GM18519 (cell line): ENCODE results near the gene CNP.

ENCODE experiments used
- ATAC-seq: cut with Tn5 transposase; IDR thresholded peaks from one replicate; pipeline ENCODE4 v1.9.1; 2021; ENCODE audit warnings: mild to moderate bottlenecking, moderate library complexity; ENCODE audit not compliant: unreplicated experiment, low FRiP score

The CNP gene

DNA sequence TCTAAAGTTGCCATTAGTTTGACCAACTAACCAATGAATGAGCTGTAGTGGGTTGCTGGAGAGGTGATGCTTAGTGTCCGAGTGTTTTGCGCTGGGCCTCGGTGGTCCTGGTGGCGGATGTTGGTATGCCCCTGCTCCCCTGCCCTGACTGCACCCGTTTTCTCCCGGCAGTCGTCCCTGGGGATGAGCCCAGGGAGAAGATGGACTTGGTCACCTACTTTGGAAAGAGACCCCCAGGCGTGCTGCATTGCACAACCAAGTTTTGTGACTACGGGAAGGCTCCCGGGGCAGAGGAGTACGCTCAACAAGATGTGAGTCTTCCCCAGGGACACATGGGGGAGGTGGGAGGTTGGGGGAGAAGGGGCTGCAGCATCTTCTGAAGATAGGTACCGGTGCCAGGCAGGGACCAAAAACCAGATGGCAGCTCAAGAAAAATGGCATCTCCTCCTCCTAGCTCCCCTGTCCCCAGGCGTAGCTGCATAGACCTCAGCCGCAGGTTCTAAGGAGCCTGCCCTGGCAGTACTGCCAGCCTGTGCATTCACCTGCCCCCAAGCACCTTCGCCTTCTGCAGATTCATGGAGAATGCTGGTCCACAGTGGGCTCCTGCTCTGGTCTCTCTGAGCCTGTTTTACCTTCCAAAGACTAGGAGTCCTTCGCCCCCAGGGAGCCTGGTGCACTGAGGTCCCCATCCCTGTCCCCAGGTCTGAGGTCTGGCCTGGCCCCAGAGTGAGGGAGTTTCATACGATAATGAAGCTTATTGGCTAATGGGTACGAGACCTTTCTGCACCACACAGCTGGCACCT lies 5.3 kb downstream of the CNP start:
- no peak for ATAC-seq

DNA sequence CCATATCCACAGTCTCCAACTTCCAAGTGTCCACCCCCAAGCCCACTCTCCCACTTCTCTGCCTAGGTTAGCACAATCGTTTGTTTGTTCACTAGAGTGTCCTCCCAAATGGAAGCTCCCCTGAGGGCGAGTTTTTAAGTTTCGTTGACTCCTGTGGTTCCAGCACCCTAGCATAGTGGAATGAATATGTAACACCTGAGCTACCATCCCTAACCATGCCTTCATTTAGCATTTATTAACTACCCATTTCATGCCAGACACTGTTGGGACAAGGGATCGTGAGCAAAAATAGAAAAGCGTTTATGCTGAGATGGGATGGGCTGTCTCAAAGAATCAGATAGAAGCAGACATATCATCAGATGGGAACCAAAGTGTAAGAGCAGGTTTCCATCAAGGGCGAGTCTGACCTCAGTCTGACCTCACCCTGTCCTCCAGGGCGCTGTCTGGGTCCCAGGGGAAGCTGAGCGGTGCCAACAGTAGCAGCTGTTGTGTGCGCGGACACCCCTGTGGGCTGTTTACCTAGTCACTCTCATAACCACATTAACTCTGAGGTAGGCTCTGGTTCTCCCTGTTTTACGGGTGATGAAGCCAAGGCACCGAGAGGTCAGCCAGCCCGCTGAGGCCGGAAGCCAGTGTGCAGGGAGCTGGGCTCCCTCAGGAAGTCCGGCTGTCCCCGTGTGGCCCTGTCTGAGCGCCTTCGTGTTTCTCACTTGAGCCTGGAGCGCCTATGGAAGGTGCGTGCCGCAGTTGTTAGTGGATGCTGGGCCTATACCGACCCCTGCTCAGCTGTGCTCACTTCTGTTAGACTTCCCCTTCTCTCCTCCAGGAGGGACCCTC lies 6.2 kb downstream of the CNP start:
- ATAC-seq: no peak

DNA sequence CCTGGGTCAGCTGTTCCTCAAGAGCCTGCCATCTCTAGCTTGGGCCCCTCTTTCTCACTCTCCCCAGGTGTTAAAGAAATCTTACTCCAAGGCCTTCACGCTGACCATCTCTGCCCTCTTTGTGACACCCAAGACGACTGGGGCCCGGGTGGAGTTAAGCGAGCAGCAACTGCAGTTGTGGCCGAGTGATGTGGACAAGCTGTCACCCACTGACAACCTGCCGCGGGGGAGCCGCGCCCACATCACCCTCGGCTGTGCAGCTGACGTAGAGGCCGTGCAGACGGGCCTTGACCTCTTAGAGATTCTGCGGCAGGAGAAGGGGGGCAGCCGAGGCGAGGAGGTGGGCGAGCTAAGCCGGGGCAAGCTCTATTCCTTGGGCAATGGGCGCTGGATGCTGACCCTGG lies 6.8 kb downstream of the CNP start:
- ATAC-seq: no peak

DNA sequence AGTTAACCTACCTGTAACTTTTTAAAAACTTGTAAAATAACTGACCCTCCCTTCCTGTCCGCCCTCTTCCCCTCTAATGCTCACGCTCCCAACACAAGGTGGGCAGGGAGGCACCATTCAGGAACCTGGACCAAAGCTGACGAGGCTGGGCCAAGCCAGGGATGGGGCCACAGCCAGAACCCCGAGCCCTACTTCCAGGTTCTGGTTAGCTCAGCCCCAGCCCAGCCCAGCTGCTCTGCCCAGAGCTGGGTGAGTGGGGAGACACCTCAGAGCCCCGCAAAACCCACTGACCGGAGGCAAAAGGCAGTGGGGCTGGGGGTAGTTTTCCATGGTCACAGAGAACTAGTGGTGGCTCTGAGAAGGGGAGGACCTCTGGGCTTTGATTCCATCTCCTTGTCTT lies 7.4 kb downstream of the CNP start:
- ATAC-seq: no peak

DNA sequence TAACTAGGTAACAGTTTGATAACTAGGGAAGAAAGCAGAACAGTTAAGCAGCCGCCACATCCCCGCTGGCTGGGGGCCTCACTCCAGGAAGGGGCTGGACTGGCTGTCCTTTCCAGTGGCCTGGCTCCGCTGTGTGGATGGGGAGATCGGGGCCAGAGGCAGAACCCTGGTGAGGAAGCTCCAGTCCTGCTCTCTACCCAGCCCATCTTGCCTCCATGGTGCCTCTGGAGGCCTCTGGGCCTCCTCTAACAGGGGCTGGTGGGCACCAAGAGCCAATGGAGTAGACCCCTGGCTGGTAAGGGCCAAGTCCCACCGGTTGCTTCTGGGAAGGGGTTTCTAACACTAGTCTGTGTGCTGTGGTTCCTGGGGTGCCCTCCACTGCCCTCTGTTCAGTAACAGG lies 8.1 kb downstream of the CNP start:
- ATAC-seq: no peak

DNA sequence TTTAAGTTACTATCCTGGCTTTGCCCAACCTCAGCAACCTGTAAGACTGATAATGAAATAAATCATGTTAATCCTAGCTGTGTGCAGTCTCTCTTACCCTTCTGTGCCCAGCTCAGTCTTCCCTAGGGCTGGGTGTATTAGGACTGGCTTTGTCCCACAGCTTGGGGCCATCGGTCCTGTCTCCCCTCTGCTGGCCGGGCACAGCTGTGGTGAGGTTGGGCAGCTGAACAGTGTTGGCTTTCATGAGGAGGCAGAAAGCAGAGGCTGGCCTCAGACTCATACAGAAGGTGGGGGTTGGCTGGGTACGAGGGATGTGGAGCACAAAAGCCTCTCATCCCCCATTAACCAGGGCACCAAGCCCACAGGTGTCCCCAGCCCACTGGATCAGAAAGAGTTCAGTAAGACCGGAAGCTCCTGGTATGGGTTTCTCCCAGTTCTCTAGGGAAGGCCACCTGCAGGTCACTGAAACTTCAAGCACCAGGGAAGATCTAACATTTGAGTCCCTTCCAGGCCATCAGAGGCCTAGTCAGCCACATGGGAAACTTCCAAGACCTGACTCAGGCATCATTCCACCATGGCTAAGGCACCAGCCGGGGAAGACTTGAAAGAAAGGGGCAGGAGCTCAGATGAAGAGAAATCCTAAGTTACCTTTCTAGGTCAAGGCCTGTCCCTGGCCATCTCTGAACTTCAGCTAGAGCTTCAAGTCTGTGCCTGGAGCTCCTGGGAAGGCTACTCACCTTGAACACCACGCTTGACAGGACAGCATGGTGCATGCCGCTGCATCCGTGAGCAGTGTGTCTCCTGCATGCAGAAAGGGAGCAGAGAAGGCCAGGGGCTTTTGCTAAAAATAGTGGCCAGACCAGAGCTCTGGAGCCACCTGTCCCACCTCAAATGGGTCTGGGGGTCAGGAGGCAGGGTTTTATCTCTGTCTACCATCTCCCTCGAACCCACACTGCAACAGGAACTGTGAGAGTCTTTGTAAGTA lies 8.8 kb downstream of the CNP start:
- ATAC-seq: no peak

DNA sequence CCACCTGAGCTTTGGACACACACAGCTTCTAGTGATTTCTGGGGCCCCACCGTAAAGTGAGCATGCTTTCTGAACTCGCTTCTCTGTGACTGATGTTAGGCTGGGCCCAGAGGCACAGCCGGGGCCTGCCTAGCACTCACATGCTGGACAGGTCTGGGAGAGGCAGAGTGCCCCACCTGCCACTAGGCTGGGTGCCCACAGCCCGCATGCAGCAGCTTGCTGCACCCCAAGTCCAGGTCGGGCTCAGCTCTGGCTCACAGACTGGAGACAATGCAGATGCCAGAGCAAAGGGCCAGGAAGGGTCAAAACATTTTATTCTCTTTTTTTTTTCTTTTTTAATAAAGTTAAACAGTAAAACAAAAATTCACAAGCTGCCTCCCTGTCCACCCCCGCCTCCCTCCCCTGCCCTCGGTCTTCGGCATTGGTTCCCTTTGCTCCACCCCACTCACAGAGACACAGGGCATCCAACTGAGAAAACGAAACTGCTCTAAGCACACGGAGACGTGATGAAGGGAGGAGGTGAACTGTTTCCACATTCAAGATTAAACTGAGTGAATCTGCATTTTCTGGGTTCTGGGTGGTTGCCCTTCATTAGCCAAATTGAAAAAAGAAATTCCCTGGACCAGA lies 9.7 kb downstream of the CNP start:
- ATAC-seq: no peak

DNA sequence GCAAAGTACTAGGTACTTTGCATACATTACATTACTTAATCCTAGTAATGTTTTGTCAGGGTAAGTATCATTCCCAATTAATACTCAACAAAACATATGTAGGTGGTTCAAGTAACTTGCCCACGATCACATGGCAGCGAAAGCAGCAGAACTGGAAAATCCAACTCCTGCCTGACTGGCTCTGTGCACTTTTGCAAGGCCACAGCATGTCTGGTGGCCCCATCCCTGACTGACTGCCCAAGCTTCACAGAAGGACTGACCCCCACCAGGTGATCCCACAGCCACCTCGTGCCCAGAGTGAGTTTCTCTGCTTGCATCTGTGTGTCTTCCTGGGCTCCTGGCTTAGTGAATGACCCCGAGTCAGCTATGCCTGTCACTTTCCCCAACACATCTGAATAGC lies 11.4 kb downstream of the CNP start:
- ATAC-seq: no peak

DNA sequence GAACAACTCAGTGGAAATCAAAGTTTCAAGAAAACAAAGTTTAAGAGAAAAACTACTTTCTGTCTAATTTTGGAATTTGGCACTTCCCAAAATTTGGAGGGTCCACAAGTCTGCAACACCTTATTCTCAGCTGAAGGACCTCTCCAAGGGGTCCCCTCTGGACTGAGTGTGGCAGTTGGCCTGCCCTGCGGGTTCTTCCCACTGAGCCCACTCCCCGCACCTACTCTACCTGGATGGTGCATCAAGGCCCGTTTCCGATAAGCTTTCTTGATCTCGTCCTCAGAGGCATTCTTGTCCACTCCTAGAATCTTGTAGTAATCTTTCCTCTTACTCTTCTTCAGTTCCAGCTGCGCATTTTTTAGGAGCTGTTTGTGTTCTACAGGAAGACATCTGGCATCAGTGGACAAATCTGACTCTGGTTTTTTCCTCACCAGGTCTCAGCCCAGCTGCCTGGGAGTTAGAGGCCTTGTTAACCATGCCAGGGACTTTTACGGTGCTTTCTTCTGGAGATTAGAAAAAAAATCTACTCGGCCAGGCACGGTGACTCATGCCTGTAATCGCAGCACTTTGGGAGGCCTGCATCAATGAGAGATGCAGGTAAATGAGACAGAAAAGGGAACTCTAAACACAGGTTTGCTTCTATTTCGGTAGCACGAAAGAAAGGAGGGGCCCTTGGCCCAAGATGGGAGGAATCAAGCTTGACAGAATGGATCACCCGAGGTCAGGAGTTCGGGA lies 15.6 kb downstream of the CNP start:
- no peak for ATAC-seq

DNA sequence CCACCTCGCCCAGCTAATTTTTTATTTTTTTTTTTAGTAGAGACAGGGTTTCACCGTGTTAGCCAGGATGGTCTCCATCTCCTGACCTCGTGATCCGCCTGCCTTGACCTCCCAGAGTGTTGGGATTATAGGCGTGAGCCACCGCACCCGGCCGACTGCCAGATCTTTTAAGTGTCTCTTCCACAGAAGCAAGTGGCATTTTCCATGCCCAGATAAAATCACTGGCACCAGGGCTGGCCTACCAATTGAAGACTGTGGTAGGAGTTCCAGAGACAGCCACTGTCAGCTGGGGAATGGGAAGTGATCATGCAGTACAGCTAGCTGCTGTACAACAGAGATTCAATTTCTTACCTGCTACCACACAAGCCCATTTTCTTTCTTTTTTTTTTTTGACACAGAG lies 17.9 kb downstream of the CNP start:
- ATAC-seq: no peak

DNA sequence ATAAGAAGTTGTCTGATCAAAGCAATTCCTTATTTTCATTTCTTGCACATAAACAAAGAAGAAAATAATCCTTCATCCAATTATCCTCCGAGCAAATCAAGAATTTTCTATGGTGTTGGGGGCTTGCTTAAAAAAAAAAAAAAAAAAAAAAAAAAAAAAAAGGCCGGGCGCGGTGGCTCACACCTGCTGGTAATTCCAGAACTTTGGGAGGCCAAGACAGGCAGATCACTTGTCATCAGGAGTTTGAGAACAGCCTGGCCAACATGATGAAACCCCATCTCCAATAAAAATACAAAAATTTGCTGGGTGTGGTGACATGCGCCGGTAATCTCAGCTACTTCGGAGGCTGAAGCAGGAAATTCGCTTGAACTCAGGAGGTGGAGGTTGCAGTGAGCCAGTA lies 19.3 kb downstream of the CNP start:
- ATAC-seq: no peak

DNA sequence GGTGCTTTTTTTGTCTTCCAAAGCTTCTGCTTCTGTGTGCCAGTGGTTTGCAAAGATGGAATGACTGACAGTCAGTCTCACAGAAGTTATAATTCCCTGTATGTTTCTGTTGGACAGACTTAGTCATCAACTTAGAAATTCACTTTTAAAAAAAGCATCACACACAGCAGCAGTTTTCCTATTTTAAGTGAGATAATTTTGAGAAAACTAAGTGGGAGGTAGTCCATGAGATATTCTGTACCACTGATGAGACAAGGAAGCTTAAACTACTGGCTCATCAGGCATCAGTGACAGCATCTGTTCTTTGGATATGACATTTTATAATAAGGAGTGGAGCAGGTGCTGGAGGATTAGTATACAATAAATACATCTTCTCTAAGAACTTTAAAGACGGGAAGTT lies 20.0 kb downstream of the CNP start:
- no peak for ATAC-seq

DNA sequence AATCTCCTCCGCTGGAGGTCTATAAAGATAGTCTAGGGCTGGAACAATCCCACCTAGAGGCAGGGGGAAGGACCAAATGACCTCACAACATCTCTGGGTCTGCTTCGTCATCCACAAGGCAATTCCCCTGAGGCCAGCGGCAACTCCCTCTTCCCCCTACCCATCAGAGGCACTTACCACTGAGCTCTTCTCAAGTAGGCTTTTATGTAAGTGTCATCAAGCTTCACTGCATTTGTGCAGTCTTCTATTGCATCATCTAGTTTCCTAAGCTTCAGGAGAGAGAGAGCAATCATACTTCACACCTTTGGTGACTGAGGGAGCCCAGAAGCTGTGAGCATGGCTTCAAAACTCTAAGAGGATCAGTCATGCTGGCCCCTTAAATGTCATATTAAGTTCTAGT lies 21.0 kb downstream of the CNP start:
- ATAC-seq: no peak

DNA sequence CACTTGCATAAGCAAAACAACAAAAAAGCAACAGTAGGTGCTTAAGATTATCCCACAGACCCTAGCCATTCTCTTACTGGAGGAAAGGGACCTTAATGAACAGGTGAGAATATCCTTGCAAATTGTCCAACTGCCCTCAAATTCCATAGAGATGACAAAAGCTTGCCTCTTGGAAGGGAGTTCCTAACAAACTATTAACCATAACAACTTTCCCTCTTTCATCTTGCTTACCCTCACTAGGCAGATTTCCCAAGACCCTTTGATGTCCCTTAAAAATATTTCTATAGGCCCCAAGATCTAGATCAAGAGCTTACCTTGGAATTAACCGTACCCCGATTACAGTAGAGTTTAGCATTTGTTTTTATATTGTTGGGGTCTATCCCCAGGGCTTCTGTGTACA lies 21.8 kb downstream of the CNP start:
- no peak for ATAC-seq

DNA sequence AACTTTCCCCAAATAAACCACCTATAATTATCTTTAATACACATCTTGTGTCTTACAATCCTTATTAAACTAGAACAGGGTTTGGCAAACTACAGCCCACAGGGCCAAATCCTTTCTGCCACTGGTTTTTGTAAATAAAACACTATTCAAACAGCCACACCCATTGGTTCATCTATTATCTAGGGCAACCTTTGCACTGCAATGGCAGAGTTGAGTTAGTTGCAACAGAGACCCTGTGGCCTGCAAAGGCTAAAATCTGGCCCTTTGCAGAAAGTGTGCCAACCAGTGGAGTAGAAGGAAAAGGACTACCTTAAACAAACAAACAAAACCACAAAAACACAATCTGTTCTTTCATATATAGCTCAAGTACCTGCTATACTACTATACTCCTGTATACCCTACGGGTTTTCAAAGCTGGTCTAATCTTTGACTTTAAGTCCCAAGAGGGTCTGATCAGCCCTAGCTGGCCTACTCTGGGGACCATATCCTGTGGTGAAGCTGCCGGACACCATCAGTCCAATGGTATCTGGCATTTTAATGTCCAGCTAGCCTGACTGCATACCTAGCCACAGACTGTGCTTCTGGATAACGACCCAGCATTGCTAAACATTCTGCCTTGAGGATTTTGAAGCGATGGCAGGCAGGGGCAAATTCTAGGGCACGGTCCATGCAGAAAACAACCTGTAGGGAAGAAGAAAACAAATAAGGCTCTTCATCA lies 23.3 kb downstream of the CNP start:
- no peak for ATAC-seq

DNA sequence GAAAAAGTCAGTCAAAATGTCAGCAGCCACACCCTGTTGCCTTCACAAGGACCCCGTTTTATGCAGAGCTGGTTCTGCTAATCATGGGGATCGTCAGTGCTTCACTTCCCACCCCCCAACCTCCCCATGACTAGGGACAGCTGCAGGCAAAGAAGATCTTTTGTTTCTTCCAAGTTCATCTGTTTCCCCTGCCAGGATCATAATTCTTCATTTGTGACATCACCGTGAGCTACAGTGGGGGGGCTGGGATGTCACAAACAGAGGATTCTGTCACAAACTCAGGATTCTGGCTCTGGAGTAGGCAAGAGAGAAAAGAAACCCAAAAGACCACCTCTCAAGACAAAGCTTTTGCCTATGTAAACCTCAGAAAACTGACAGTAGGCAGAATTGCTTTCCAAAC lies 26.0 kb downstream of the CNP start:
- ATAC-seq: no peak

DNA sequence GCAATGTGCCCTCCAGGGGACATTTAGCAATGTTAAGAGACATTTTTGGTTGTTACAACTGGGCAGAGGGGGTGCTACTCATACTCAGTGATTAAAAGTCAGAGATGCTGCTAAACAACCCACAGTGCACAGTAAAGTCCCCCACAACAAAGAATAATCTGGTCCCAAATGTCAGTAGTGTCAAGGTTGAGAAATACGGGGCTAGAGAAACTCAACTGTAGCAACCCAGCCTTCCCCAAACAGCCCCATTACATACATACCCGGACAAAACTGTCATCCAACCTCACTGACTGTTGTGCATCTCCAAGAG lies 30.2 kb downstream of the CNP start:
- ATAC-seq: no peak

DNA sequence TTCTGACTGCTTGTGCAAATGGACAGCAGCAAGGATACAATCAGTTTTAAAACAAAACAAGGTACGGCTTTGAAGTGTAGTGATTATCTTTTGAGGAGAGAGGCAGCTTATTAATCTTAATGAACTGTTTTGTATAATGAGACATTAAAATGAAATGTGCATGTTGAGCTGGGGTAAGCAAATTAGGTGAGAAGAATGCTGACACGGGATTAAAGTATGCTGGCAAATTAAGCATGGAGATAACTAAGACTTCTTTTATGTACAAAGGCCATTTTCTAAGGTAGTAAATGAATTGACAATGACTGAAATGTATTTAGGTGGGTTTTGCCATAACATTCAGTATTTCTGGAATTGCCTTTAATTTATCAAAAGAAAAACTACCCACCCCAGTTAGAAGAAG lies 31.9 kb downstream of the CNP start:
- no peak for ATAC-seq

DNA sequence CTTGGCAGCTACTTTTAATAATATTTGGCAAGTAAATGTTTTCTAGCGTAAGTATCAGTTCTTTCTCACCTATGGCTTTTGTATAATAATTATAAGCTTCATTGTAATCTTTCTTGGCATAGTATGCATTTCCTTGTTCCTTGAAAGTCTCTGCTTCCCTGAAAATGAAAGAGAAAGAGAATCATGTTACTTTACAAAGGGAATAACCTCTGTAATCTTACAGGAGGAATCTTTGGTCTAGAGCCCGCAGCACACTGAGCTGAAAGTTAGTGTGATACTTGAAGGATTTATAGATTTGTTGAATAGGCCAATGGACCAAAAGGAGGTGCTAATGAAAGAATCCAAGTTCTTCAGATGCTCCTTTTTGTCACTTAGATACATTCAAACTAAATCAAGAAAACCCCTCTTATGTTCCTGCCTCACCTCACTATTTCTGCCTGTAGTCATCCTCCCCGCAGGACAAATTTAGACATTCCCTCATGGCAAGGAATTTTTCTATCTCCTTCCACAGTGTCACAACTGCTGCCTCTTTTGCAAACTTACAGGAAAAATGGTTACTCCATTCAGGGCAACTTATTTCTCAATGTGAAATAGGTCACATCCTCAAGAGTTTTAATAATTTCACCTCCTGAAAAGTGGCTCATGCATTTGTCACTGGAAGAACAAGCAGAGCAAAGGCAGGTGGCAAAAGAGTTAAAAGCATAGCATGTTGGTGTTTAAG lies 34.0 kb downstream of the CNP start:
- no peak for ATAC-seq
